GM12864 (cell line): Measurements from ENCODE around the gene KRTAP3-2.

Experiments
- DNase-seq: peaks from one replicate; pipeline ENCODE4 v3.0.0-alpha.2; 2011; ENCODE audit warnings: low read depth
- H3K4me3 ChIP-seq: 2 replicates; pipeline ENCODE4 v1.5.1; 2011; ENCODE audit warnings: mild to moderate bottlenecking, low read depth, low read length, control low read depth
- CTCF ChIP-seq: IDR thresholded peaks from 2 replicates; pipeline ENCODE4 v1.5.1; 2011; ENCODE audit warnings: low read depth, mild to moderate bottlenecking, moderate library complexity, low read length, control low read depth, inconsistent platforms; ENCODE audit errors: missing control alignments

KRTAP3-2 gene

GRCh38 chr17:40981115-40981514, 18.6 kb downstream of the KRTAP3-2 start:
- DNase-seq, result no peak
- H3K4me3 ChIP-seq, result no peak overlapping the region
- TF ChIP-seq CTCF, result no peak

- no peak for TF ChIP-seq CTCF
- no peak overlapping the region for H3K4me3 ChIP-seq
These were observed 19.1 kb downstream of the KRTAP3-2 start for GRCh38 chr17:40980596-40980995.

GRCh38 chr17:40980117-40980516, 19.6 kb downstream of the KRTAP3-2 start:
- no peak overlapping the region for H3K4me3 ChIP-seq
- no peak for TF ChIP-seq CTCF
- no peak for DNase-seq

More at GRCh38 chr17:40980596-40980995, 19.1 kb downstream of the KRTAP3-2 start:
- no peak for DNase-seq

GRCh38 chr17:40978575-40979151, 21.0 kb downstream of the KRTAP3-2 start:
- no peak for DNase-seq
- no peak overlapping the region for H3K4me3 ChIP-seq
- no peak for TF ChIP-seq CTCF

GRCh38 chr17:40975516-40975915, 24.2 kb downstream of the KRTAP3-2 start:
- H3K4me3 ChIP-seq, result no peak overlapping the region
- DNase-seq, result no peak
- TF ChIP-seq CTCF, result no peak

GRCh38 chr17:40974366-40974765, 25.3 kb downstream of the KRTAP3-2 start:
- H3K4me3 ChIP-seq, result no peak overlapping the region
- TF ChIP-seq CTCF, result no peak
- no peak for DNase-seq

GRCh38 chr17:40967582-40967981, 32.1 kb downstream of the KRTAP3-2 start:
- no peak overlapping the region for H3K4me3 ChIP-seq
- DNase-seq, result no peak
- no peak for TF ChIP-seq CTCF
